OCI-LY3 (cell line): ENCODE measurements around the gene TXNDC5.
A peak's percentile ranks its signal among the peaks of the same experiment; 100 is the strongest.

Source experiments
- H2AFZ ChIP-seq: fragments of 200-600, 300-600 bp; shearing (Covaris generic); 2 replicates; pipeline ENCODE4 v1.6.0; 2014; ENCODE audit warnings: antibody characterized with exemption, low read depth, low read length
- H3K27ac ChIP-seq: fragments of 200-600, 300-600 bp; sonication (generic); 2 replicates; pipeline ENCODE4 v1.5.1; 2014; ENCODE audit warnings: mild to moderate bottlenecking, low read length, moderate library complexity, mixed read lengths
- H3K27me3 ChIP-seq: fragments of 200-600, 300-600 bp; sonication (generic); 2 replicates; pipeline ENCODE4 v1.6.1; 2014; ENCODE audit warnings: low read depth, low read length, mixed read lengths
- H3K36me3 ChIP-seq: fragments of 200-600, 300-600 bp; sonication (generic); replicated peaks from 2 replicates; pipeline ENCODE3; 2014; ENCODE audit warnings: low read depth, low read length, mixed read lengths
- H3K4me1 ChIP-seq: fragments of 300-600, 200-600 bp; sonication (generic); 2 replicates; pipeline ENCODE4 v1.6.1; 2014; ENCODE audit warnings: low read length, mixed read lengths
- H3K4me2 ChIP-seq: fragments of 200-600, 300-600 bp; sonication (generic); 2 replicates; pipeline ENCODE4 v1.6.1; 2014; ENCODE audit warnings: low read length, mixed read lengths
- H3K4me3 ChIP-seq: fragments of 300-600, 200-600 bp; sonication (generic); 2 replicates; pipeline ENCODE4 v1.5.1; 2014; ENCODE audit warnings: antibody characterized with exemption, mild to moderate bottlenecking, low read length, moderate library complexity
- H3K79me2 ChIP-seq: fragments of 300-600, 200-600 bp; shearing (Covaris generic); 2 replicates; pipeline ENCODE4 v1.6.1; 2014; ENCODE audit warnings: mild to moderate bottlenecking, low read length, mixed read lengths
- H3K9ac ChIP-seq: fragments of 300-600, 200-600 bp; shearing (Covaris generic); 2 replicates; pipeline ENCODE4 v1.6.0; 2014; ENCODE audit warnings: mild to moderate bottlenecking, low read length, moderate library complexity
- H3K9me3 ChIP-seq: fragments of 200-600, 300-600 bp; shearing (Covaris generic); 2 replicates; pipeline ENCODE4 v1.6.1; 2014; ENCODE audit warnings: low read length, mixed read lengths; ENCODE audit not compliant: insufficient read depth
- H4K20me1 ChIP-seq: fragments of 200-600, 300-600 bp; sonication (generic); 2 replicates; pipeline ENCODE4 v1.6.1; 2016; ENCODE audit warnings: low read length, mixed read lengths; ENCODE audit not compliant: insufficient read depth
- CTCF ChIP-seq: fragments of 200-600, 300-600 bp; sonication (generic); IDR thresholded peaks from 2 replicates; pipeline ENCODE4 v1.5.1; 2014; ENCODE audit warnings: antibody characterized with exemption, low read length, low read depth
- EZH2phosphoT487 ChIP-seq: fragments of 200-600 bp; shearing (Covaris generic); IDR thresholded peaks from 2 replicates; pipeline ENCODE4 v1.6.1; 2018; ENCODE audit warnings: antibody characterized with exemption, mixed run types, low read depth

TXNDC5 gene

GRCh38 chr6:7916959-7917358, 6.4 kb upstream of the TXNDC5 start:
- Histone ChIP-seq H3K36me3 (no peaks in the 10 kb centered on the region), H3K79me2 (no peaks in the 10 kb centered on the region), H3K4me3 (no peak overlapping the region), H3K27ac (no peak overlapping the region), H3K4me2 (0 out of 2 replicates have a peak overlapping the region, but pooled peaks have one; percentile 17), H3K9ac (no peak overlapping the region), H3K27me3 (0 out of 2 replicates have a peak, but pooled peaks cover 3% of the 10 kb centered on the region), H2AFZ (no peak overlapping the region), H3K4me1 (peaks cover 14% of the 10 kb centered on the region), H4K20me1 (no peaks in the 10 kb centered on the region), H3K9me3 (no peaks in the 10 kb centered on the region)
- no peak for TF ChIP-seq CTCF
- TF ChIP-seq EZH2phosphoT487, result no peak

GRCh38 chr6:7914991-7915789, 4.6 kb upstream of the TXNDC5 start:
- Histone ChIP-seq H3K79me2 (peaks cover 3% of the 10 kb centered on the region; the same call in 1 of the 2 replicates), H3K9me3 (no peaks in the 10 kb centered on the region), H2AFZ (no peak overlapping the region), H4K20me1 (no peaks in the 10 kb centered on the region), H3K9ac (no peak overlapping the region), H3K4me1 (peaks cover 23% of the 10 kb centered on the region), H3K27me3 (0 out of 2 replicates have a peak, but pooled peaks cover 3% of the 10 kb centered on the region), H3K4me2 (no peak overlapping the region), H3K4me3 (no peak overlapping the region), H3K36me3 (no peaks in the 10 kb centered on the region), H3K27ac (no peak overlapping the region)
- TF ChIP-seq CTCF, result no peak
- TF ChIP-seq EZH2phosphoT487, result no peak

GRCh38 chr6:7914311-7914710, 3.7 kb upstream of the TXNDC5 start:
- Histone ChIP-seq H4K20me1 (peaks cover 2% of the 10 kb centered on the region; the same call in 1 of the 2 replicates), H3K9me3 (no peaks in the 10 kb centered on the region), H3K27ac (no peak overlapping the region), H3K79me2 (peaks cover 12% of the 10 kb centered on the region), H2AFZ (no peak overlapping the region), H3K4me2 (no peak overlapping the region), H3K4me1 (peaks cover 23% of the 10 kb centered on the region), H3K27me3 (0 out of 2 replicates have a peak, but pooled peaks cover 3% of the 10 kb centered on the region), H3K36me3 (peaks cover 2% of the 10 kb centered on the region), H3K4me3 (no peak overlapping the region), H3K9ac (no peak overlapping the region)
- TF ChIP-seq CTCF (no peak), EZH2phosphoT487 (no peak)

GRCh38 chr6:7912736-7913517, 2.3 kb upstream of the TXNDC5 start:
- Histone ChIP-seq H3K27ac (no peak overlapping the region), H3K4me3 (no peak overlapping the region), H3K9me3 (no peaks in the 10 kb centered on the region), H3K9ac (no peak overlapping the region), H3K36me3 (peaks cover 6% of the 10 kb centered on the region), H3K79me2 (peaks cover 26% of the 10 kb centered on the region), H2AFZ (no peak overlapping the region), H3K4me1 (peaks cover 31% of the 10 kb centered on the region), H3K4me2 (no peak overlapping the region), H3K27me3 (0 out of 2 replicates have a peak, but pooled peaks cover 3% of the 10 kb centered on the region), H4K20me1 (peaks cover 15% of the 10 kb centered on the region)
- TF ChIP-seq EZH2phosphoT487 (no peak), CTCF (no peak)
